HEK293 (cell line): ENCODE results near the gene KCNQ1.

ENCODE experiments used
- CTCF ChIA-PET: fragments of 350-600 bp; formaldehyde crosslinking; extraction: SDS; loops from one replicate; lab custom pipeline; 2021; ENCODE audit warnings: antibody characterized with exemption; lab: Yijun Ruan, JAX
- POLR2A ChIA-PET: fragments of 300-600 bp; formaldehyde crosslinking; extraction: SDS; loops from one replicate; lab custom pipeline; 2020; ENCODE audit warnings: antibody characterized with exemption, inconsistent platforms; lab: Yijun Ruan, JAX
- H3K27ac ChIP-seq: fragments of 200-500 bp; sonication (Bioruptor generic); 2 replicates; pipeline ENCODE4 v1.5.1; 2014; ENCODE audit warnings: low read depth, low read length, control low read depth, inconsistent platforms; ENCODE audit errors: extremely low read depth
- H3K36me3 ChIP-seq, 2 experiments: fragments of 200-500 bp in 1 of 2; sonication (Bioruptor generic) in 1 of 2; 1 replicate in 1 of 2; 2 replicates in 1 of 2; pipeline ENCODE4 v1.5.1; 2014 to 2017; ENCODE audit warnings: inconsistent platforms in 2 of 2, low read length in 2 of 2; ENCODE audit not compliant: control insufficient read depth in 2 of 2, insufficient read depth in 1 of 2
- H3K4me1 ChIP-seq: fragments of 200-500 bp; sonication (Bioruptor generic); 2 replicates; pipeline ENCODE4 v1.5.1; 2014; ENCODE audit warnings: mild to moderate bottlenecking, low read length, inconsistent platforms; ENCODE audit not compliant: control insufficient read depth, insufficient read depth
- H3K4me3 ChIP-seq: 2 replicates; pipeline ENCODE4 v1.5.1; 2011; ENCODE audit warnings: low read depth, mild to moderate bottlenecking, control low read depth, low read length, moderate library complexity
- H3K9me3 ChIP-seq: fragments of 200-500 bp; sonication (Bioruptor generic); 2 replicates; pipeline ENCODE4 v1.5.1; 2014; ENCODE audit warnings: low read depth, low read length, inconsistent platforms; ENCODE audit not compliant: control insufficient read depth, insufficient read depth
- GLIS2 ChIP-seq: fragments of 450-650 bp; formaldehyde crosslinking; IDR thresholded peaks from 2 replicates; pipeline ENCODE4 v1.5.1; 2016; ENCODE audit warnings: missing biosample characterization, missing genetic modification characterization
- HOXC10 ChIP-seq: sonication (generic); formaldehyde crosslinking; IDR thresholded peaks from 2 replicates; pipeline ENCODE4 v1.8.1; 2023; ENCODE audit warnings: mild to moderate bottlenecking, missing genetic modification reagents
- KLF1 ChIP-seq: fragments of 450-650 bp; formaldehyde crosslinking; IDR thresholded peaks from 2 replicates; pipeline ENCODE4 v1.5.1; 2016; ENCODE audit warnings: missing biosample characterization, missing genetic modification characterization
- MYNN ChIP-seq: fragments of 450-650 bp; formaldehyde crosslinking; IDR thresholded peaks from 2 replicates; pipeline ENCODE4 v1.5.1; 2016; ENCODE audit warnings: missing biosample characterization, missing genetic modification characterization, borderline replicate concordance
- REST ChIP-seq: fragments of 450-650 bp; formaldehyde crosslinking; IDR thresholded peaks from 2 replicates; pipeline ENCODE4 v1.5.1; 2016; ENCODE audit warnings: missing biosample characterization, missing genetic modification characterization
- ZBTB11 ChIP-seq: fragments of 450-650 bp; formaldehyde crosslinking; conservative IDR thresholded peaks from 2 replicates; pipeline ENCODE4 v1.5.1; 2016; ENCODE audit warnings: low read depth, missing biosample characterization, missing genetic modification characterization
- ZBTB6 ChIP-seq: fragments of 450-650 bp; formaldehyde crosslinking; IDR thresholded peaks from 2 replicates; pipeline ENCODE4 v1.5.1; 2017; ENCODE audit warnings: missing biosample characterization, missing genetic modification characterization
- ZNF26 ChIP-seq: fragments of 450-650 bp; formaldehyde crosslinking; IDR thresholded peaks from 2 replicates; pipeline ENCODE4 v1.5.1; 2016; ENCODE audit warnings: missing biosample characterization, missing genetic modification characterization
- ZNF280D ChIP-seq: fragments of 450-650 bp; formaldehyde crosslinking; IDR thresholded peaks from 2 replicates; pipeline ENCODE4 v1.5.1; 2016; ENCODE audit warnings: missing biosample characterization, missing genetic modification characterization
- ZNF426 ChIP-seq: fragments of 450-650 bp; formaldehyde crosslinking; IDR thresholded peaks from 2 replicates; pipeline ENCODE4 v1.5.1; 2017; ENCODE audit warnings: missing biosample characterization, missing genetic modification characterization, mild to moderate bottlenecking, inconsistent platforms, moderate library complexity
- ZNF518A ChIP-seq: fragments of 450-650 bp; formaldehyde crosslinking; conservative IDR thresholded peaks from 2 replicates; pipeline ENCODE4 v1.5.1; 2016; ENCODE audit warnings: low read depth, missing biosample characterization, missing genetic modification characterization
- ZNF677 ChIP-seq: fragments of 450-650 bp; IDR thresholded peaks from 2 replicates; pipeline ENCODE4 v1.5.0; 2018; ENCODE audit warnings: missing biosample characterization, mild to moderate bottlenecking, missing genetic modification characterization, moderate library complexity
- ZNF791 ChIP-seq: fragments of 450-650 bp; formaldehyde crosslinking; IDR thresholded peaks from 2 replicates; pipeline ENCODE4 v1.5.1; 2016; ENCODE audit warnings: missing biosample characterization, missing genetic modification characterization

The KCNQ1 gene

GRCh38 chr11:2572491-2573239, 127.9 kb downstream of the KCNQ1 start (continued):
- TF ChIP-seq ZNF26 (no peak), ZNF518A (tag by site-specific recombination) (no peak), REST (tag by site-specific recombination) (no peak), ZNF426 (no peak)

GRCh38 chr11:2573240-2574042, 128.6 kb downstream of the KCNQ1 start:
- Histone ChIP-seq H3K4me1 (no peaks in the 10 kb centered on the region), H3K9me3 (no peaks in the 10 kb centered on the region), H3K27ac (no peak overlapping the region), H3K36me3 (no peaks in the 10 kb centered on the region), H3K4me3 (no peak overlapping the region)
- ChIA-PET POLR2A (no interaction called here), CTCF (no interaction called here)
- TF ChIP-seq ZNF791 (tag by site-specific recombination) (no peak), ZBTB6 (tag by site-specific recombination) (no peak), KLF1 (tag by site-specific recombination) (no peak), ZNF677 (no peak), GLIS2 (tag by site-specific recombination) (no peak), MYNN (tag by site-specific recombination) (no peak), ZBTB11 (tag by site-specific recombination) (no peak), HOXC10 (CRISPR knock-in tag) (no peak), ZNF280D (tag by site-specific recombination) (no peak)
